Liver (tissue), 9 donors: Measurements from ENCODE around the gene DNAAF1. TPM values are rescaled to one million over a fixed set of nuclear protein-coding genes. Genes with fewer than 3 reads are reported as not detected.

Experiments
- DNase-seq: peaks from one replicate; pipeline ENCODE4 v3.0.0-alpha.2; 2017; ENCODE audit warnings: low spot score
- H3K27ac ChIP-seq, 2 donors: one replicate each; pipeline ENCODE4 v1.7.0; 2013; ENCODE audit warnings: inconsistent platforms in 2 of 2, low read length in 2 of 2, control low read depth in 1 of 2, low read depth in 1 of 2, mild to moderate bottlenecking in 1 of 2
- H3K27me3 ChIP-seq, 4 donors: one replicate each; pipeline versions ENCODE4 v1.6.1 to v1.7.0; 2013; ENCODE audit warnings: low read length in 3 of 4, inconsistent platforms in 1 of 4, mild to moderate bottlenecking in 1 of 4, moderate library complexity in 1 of 4; ENCODE audit not compliant: control insufficient read depth in 4 of 4, insufficient read depth in 4 of 4
- H3K36me3 ChIP-seq, 4 donors: one replicate each; pipeline versions ENCODE4 v1.6.1 to v1.7.0; 2013; ENCODE audit warnings: low read length in 3 of 4, mild to moderate bottlenecking in 3 of 4, low read depth in 1 of 4, moderate library complexity in 1 of 4; ENCODE audit not compliant: control insufficient read depth in 4 of 4, insufficient read depth in 3 of 4
- H3K4me1 ChIP-seq, 4 donors: one replicate each; pipeline versions ENCODE4 v1.6.1 to v1.7.0; 2013; ENCODE audit warnings: low read length in 3 of 4, mild to moderate bottlenecking in 3 of 4, moderate library complexity in 1 of 4; ENCODE audit not compliant: control insufficient read depth in 4 of 4, insufficient read depth in 4 of 4
- H3K4me3 ChIP-seq, 3 donors: one replicate each; pipeline versions ENCODE4 v1.6.1 to v1.7.0; 2013; ENCODE audit warnings: low read length in 3 of 3, control low read depth in 1 of 3, low read depth in 1 of 3, mild to moderate bottlenecking in 1 of 3
- H3K9ac ChIP-seq, 2 donors: one replicate each; pipeline ENCODE4 v1.7.0; 2013; ENCODE audit warnings: low read length in 2 of 2, mild to moderate bottlenecking in 2 of 2, moderate library complexity in 2 of 2, control low read depth in 1 of 2, low read depth in 1 of 2
- H3K9me3 ChIP-seq, 4 donors: one replicate each; pipeline versions ENCODE4 v1.6.1 to v1.7.0; 2013; ENCODE audit warnings: low read length in 3 of 4; ENCODE audit not compliant: control insufficient read depth in 4 of 4
- ATF3 ChIP-seq: IDR thresholded peaks from 2 replicates; pipeline ENCODE4 v1.6.1; 2016; ENCODE audit warnings: antibody characterized with exemption
- CTCF ChIP-seq: fragments of 150-350 bp; IDR thresholded peaks from 2 replicates; pipeline ENCODE4 v1.5.1; 2017; ENCODE audit warnings: improper control_type of control experiment, low read depth, low read length; ENCODE audit not compliant: missing input control
- EGR1 ChIP-seq, 2 donors: IDR thresholded peaks; 2 replicates each; pipeline ENCODE4 v1.6.1; 2016 to 2018; ENCODE audit warnings: antibody characterized with exemption in 2 of 2, low read depth in 2 of 2
- FOXA1 ChIP-seq: IDR thresholded peaks from 2 replicates; pipeline ENCODE4 v1.6.1; 2016; ENCODE audit warnings: antibody characterized with exemption
- FOXA2 ChIP-seq: IDR thresholded peaks from 2 replicates; pipeline ENCODE4 v1.6.1; 2016; ENCODE audit warnings: antibody characterized with exemption
- GABPA ChIP-seq, 2 donors: IDR thresholded peaks in 1 of 2; conservative IDR thresholded peaks in 1 of 2; 2 replicates each; pipeline ENCODE4 v1.6.1; 2016; ENCODE audit warnings: antibody characterized with exemption in 2 of 2, mild to moderate bottlenecking in 1 of 2, moderate library complexity in 1 of 2
- HNF4A ChIP-seq, 2 donors: conservative IDR thresholded peaks; 2 replicates each; pipeline ENCODE4 v1.6.1; 2016; ENCODE audit warnings: antibody characterized with exemption in 2 of 2, mild to moderate bottlenecking in 2 of 2
- HNF4G ChIP-seq: IDR thresholded peaks from 2 replicates; pipeline ENCODE4 v1.6.1; 2016; ENCODE audit warnings: antibody characterized with exemption
- JUND ChIP-seq, 2 donors: IDR thresholded peaks; 2 replicates each; pipeline ENCODE4 v1.6.1; 2016; ENCODE audit warnings: antibody characterized with exemption in 2 of 2
- MAX ChIP-seq: IDR thresholded peaks from 2 replicates; pipeline ENCODE4 v1.6.1; 2016; ENCODE audit warnings: antibody characterized with exemption
- NR2F2 ChIP-seq: IDR thresholded peaks from 2 replicates; pipeline ENCODE4 v1.6.1; 2016; ENCODE audit warnings: antibody characterized with exemption
- RAD21 ChIP-seq, 2 donors: IDR thresholded peaks; 2 replicates each; pipeline ENCODE4 v1.6.1; 2016; ENCODE audit warnings: antibody characterized with exemption in 2 of 2, mild to moderate bottlenecking in 2 of 2
- REST ChIP-seq: IDR thresholded peaks from 2 replicates; pipeline ENCODE4 v1.6.1; 2016; ENCODE audit warnings: antibody characterized with exemption, mild to moderate bottlenecking
- RXRA ChIP-seq, 2 donors: IDR thresholded peaks; 2 replicates each; pipeline ENCODE4 v1.6.1; 2017 to 2018; ENCODE audit warnings: antibody characterized with exemption in 2 of 2, mild to moderate bottlenecking in 1 of 2
- SP1 ChIP-seq: IDR thresholded peaks from 2 replicates; pipeline ENCODE4 v1.6.1; 2018; ENCODE audit warnings: antibody characterized with exemption, mild to moderate bottlenecking
- TAF1 ChIP-seq: conservative IDR thresholded peaks from 2 replicates; pipeline ENCODE4 v1.6.1; 2016; ENCODE audit warnings: antibody characterized with exemption, mild to moderate bottlenecking
- YY1 ChIP-seq: IDR thresholded peaks from 2 replicates; pipeline ENCODE4 v1.6.1; 2016; ENCODE audit warnings: antibody characterized with exemption, mild to moderate bottlenecking
- ZBTB33 ChIP-seq: IDR thresholded peaks from 2 replicates; pipeline ENCODE4 v1.6.1; 2016; ENCODE audit warnings: antibody characterized with exemption
- WGBS: extraction: QIAGEN DNeasy Blood & Tissue Kit; methylation state at CpG from one replicate; pipeline ENCODE4 v1.1.7; 2013; 5-methylcytosine and 5-hydroxymethylcytosine counted together
- polyA plus RNA-seq, 2 donors: library from polyadenylated mRNA; stranded (reverse) in 1 of 2; unstranded in 1 of 2; fragments of 200-250 nt in 1 of 2; fragments of >200 nt in 1 of 2; fragmentation: Nextera tagmentation in 1 of 2; extraction: Ambion mirVana in 1 of 2; gene quantifications; one replicate each; pipeline versions ENCODE4 v1.2.1 to v1.2.3, GENCODE V29; 2013 to 2015
- total RNA-seq, 2 donors: library from RNA; depleted of rRNA; stranded (reverse); fragments of >200 nt; gene quantifications; one replicate each; pipeline ENCODE4 v1.2.3, GENCODE V29; 2014
- donor health status: healthy.
- donor health status: healthy.
- donor health status: healthy.
- donor health status: healthy.
- donor health status: healthy.

The DNAAF1 gene
- total and polyA plus RNA-seq, 4 donors = under 0.01 to 0.08 (median 0.06) TPM; not detected in 1

- no peak for TF ChIP-seq NR2F2
- TF ChIP-seq YY1 = no peak
- TF ChIP-seq HNF4G = no peak
- TF ChIP-seq TAF1 = no peak
- no peak for TF ChIP-seq GABPA (IDR thresholded peaks at IDR 0.05 in 1 of 2, conservative IDR thresholded peaks at IDR 0.05 in 1 of 2)
- no peak for TF ChIP-seq JUND (IDR thresholded peaks at IDR 0.05)
- TF ChIP-seq ATF3 = no peak
- TF ChIP-seq RAD21 (IDR thresholded peaks at IDR 0.05) = no peak
These were observed 37.0 kb downstream of the DNAAF1 start for GRCh38 chr16:84182104-84182503.

GRCh38 chr16:84182680-84183571 lies 37.8 kb downstream of the DNAAF1 start:
- DNase-seq = no peak
- Histone ChIP-seq H3K27ac (no peak overlapping the region), H3K4me3 (no peak overlapping the region), H3K36me3 (peaks cover 9 to 53% (median 19%) of the 10 kb centered on the region in 4 donors), H3K9ac (no peak overlapping the region), H3K4me1 (peaks cover 0 to 17% (median 6%) of the 10 kb centered on the region in 4 donors), H3K27me3 (no peaks in the 10 kb centered on the region), H3K9me3 (no peaks in the 10 kb centered on the region)
- 96% methylated on average over 26 of the region's 26 CpGs for WGBS
- TF ChIP-seq EGR1 (IDR thresholded peaks at IDR 0.05; ENCODE audit: low read depth in 2 of 2) (no peak), SP1 (no peak), GABPA (IDR thresholded peaks at IDR 0.05 in 1 of 2, conservative IDR thresholded peaks at IDR 0.05 in 1 of 2) (no peak), TAF1 (no peak), YY1 (no peak), FOXA2 (no peak), JUND (IDR thresholded peaks at IDR 0.05) (no peak), FOXA1 (no peak)

More at GRCh38 chr16:84182104-84182503, 37.0 kb downstream of the DNAAF1 start:
- H3K27ac ChIP-seq = no peak overlapping the region
- no peak for DNase-seq
- no peak overlapping the region for H3K9ac ChIP-seq
- H3K9me3 ChIP-seq = no peaks in the 10 kb centered on the region
- H3K4me1 ChIP-seq = peaks cover 0 to 20% (median 7%) of the 10 kb centered on the region in 4 donors
- H3K27me3 ChIP-seq = no peaks in the 10 kb centered on the region
- H3K36me3 ChIP-seq = peaks cover 9 to 53% (median 19%) of the 10 kb centered on the region in 4 donors
- WGBS = 97% methylated on average over 18 of the region's 18 CpGs
- no peak overlapping the region for H3K4me3 ChIP-seq

- no peaks in the 10 kb centered on the region for H3K27me3 ChIP-seq
- 94% methylated on average over 5 of the region's 5 CpGs for whole genome bisulfite sequencing
- H3K9ac ChIP-seq = no peak overlapping the region
- H3K27ac ChIP-seq = no peak overlapping the region
- DNase-seq = no peak
- no peak for TF ChIP-seq EGR1 (IDR thresholded peaks at IDR 0.05; ENCODE audit: low read depth in 2 of 2)
- no peak for TF ChIP-seq TAF1
- TF ChIP-seq MAX = no peak
- TF ChIP-seq GABPA (IDR thresholded peaks at IDR 0.05 in 1 of 2, conservative IDR thresholded peaks at IDR 0.05 in 1 of 2) = no peak
- no peak for TF ChIP-seq SP1
- TF ChIP-seq RAD21 (IDR thresholded peaks at IDR 0.05) = no peak
- TF ChIP-seq RXRA (IDR thresholded peaks at IDR 0.05) = no peak
- TF ChIP-seq HNF4G = no peak
- no peak for TF ChIP-seq ZBTB33
- TF ChIP-seq JUND (IDR thresholded peaks at IDR 0.05) = no peak
- TF ChIP-seq CTCF = no peak
- no peak for TF ChIP-seq FOXA1
- TF ChIP-seq YY1 = no peak
- no peak for TF ChIP-seq FOXA2
- no peak for TF ChIP-seq ATF3
- TF ChIP-seq HNF4A (conservative IDR thresholded peaks at IDR 0.05) = no peak
- no peak for TF ChIP-seq REST
- no peak for TF ChIP-seq NR2F2
- no peak overlapping the region for H3K4me3 ChIP-seq
- H3K36me3 ChIP-seq = peaks cover 9 to 47% (median 18%) of the 10 kb centered on the region in 4 donors
- no peaks in the 10 kb centered on the region for H3K9me3 ChIP-seq
- H3K4me1 ChIP-seq = peaks cover 0 to 17% (median 6%) of the 10 kb centered on the region in 4 donors
These were observed 38.4 kb downstream of the DNAAF1 start for GRCh38 chr16:84183572-84183875.
